GM12878 (cell line): ENCODE data around the gene RSPH9. TPM values are rescaled to one million over a fixed set of nuclear protein-coding genes. Genes with fewer than 3 reads are reported as not detected.

ENCODE experiments used
- ATAC-seq: fragments of 200-7000 bp; cut with Tn5 transposase; 3 replicates; pipeline ENCODE4 v1.9.1; 2020; ENCODE audit warnings: mild to moderate bottlenecking, moderate library complexity
- BruUV-seq: library from RNA; stranded (reverse); fragments of 400-500 nt; replicated peaks from 2 replicates; lab custom pipeline; 2021; lab: Mats Ljungman, UMichigan
- CTCF ChIA-PET: fragments of 300-600 bp; sonication (Branson Sonifier 250); formaldehyde crosslinking; extraction: SDS; loops from one replicate; lab custom pipeline; 2021; ENCODE audit warnings: inconsistent platforms; lab: Yijun Ruan, JAX
- POLR2A ChIA-PET: fragments of 350-600 bp; formaldehyde crosslinking; extraction: SDS; loops from one replicate; lab custom pipeline; 2021; ENCODE audit warnings: inconsistent platforms; lab: Charles Lee
- RAD21 ChIA-PET: fragments of 300-600 bp; sonication (Branson Sonifier 250); formaldehyde crosslinking; loops from one replicate; lab custom pipeline; 2023; ENCODE audit warnings: antibody characterized with exemption; ENCODE audit not compliant: unreplicated experiment; lab: Charles Lee
- SMC1A ChIA-PET: fragments of 300-600 bp; sonication (Branson Sonifier 250); formaldehyde crosslinking; loops from one replicate; lab custom pipeline; 2023; ENCODE audit not compliant: unreplicated experiment, uncharacterized antibody; lab: Charles Lee
- DNase-seq: peaks from one replicate; pipeline ENCODE4 v3.0.0-alpha.2; 2011; ENCODE audit warnings: low read depth, low spot score
- FAIRE-seq: peaks from 3 replicates; lab custom pipeline; 2011; peaks lifted over from hg19 to GRCh38; lab: Jason Lieb, UNC
- H2AFZ ChIP-seq: 2 replicates; pipeline ENCODE4 v1.6.0; 2011; ENCODE audit warnings: low read depth, low read length, control low read depth; ENCODE audit not compliant: control insufficient read depth
- H3K27ac ChIP-seq: 2 replicates; pipeline ENCODE4 v1.5.1; 2011; ENCODE audit warnings: control low read depth; ENCODE audit not compliant: control insufficient read depth, insufficient read depth
- H3K27me3 ChIP-seq, 2 experiments: replicated peaks in 1 of 2; 2 replicates each; pipeline versions ENCODE4 v1.6.0 to v1.6.1; 2011; ENCODE audit warnings: low read length in 1 of 2; ENCODE audit not compliant: control insufficient read depth in 2 of 2, insufficient read depth in 2 of 2
- H3K36me3 ChIP-seq, 2 experiments: 2 replicates each; pipeline ENCODE4 v1.5.1; 2011; ENCODE audit warnings: low read length in 1 of 2; ENCODE audit not compliant: control insufficient read depth in 2 of 2, insufficient read depth in 2 of 2
- H3K4me1 ChIP-seq: 2 replicates; pipeline ENCODE4 v1.6.1; 2011; ENCODE audit warnings: mild to moderate bottlenecking, low read length, moderate library complexity, mixed read lengths; ENCODE audit not compliant: control insufficient read depth, insufficient read depth
- H3K4me2 ChIP-seq: 2 replicates; pipeline ENCODE4 v1.6.0; 2011; ENCODE audit warnings: control low read depth; ENCODE audit not compliant: control insufficient read depth, insufficient read depth
- H3K4me3 ChIP-seq: fragments of 200-600 bp; sonication (generic); 2 replicates; pipeline ENCODE4 v1.5.1; 2016
- H3K79me2 ChIP-seq: 2 replicates; pipeline ENCODE4 v1.6.0; 2011; ENCODE audit warnings: low read length; ENCODE audit not compliant: control insufficient read depth, insufficient read depth
- H3K9ac ChIP-seq: 2 replicates; pipeline ENCODE4 v1.8.0; 2011; ENCODE audit warnings: low read length, control low read depth, mixed read lengths; ENCODE audit not compliant: control insufficient read depth, insufficient read depth
- H3K9me3 ChIP-seq: replicated peaks from 3 replicates; pipeline ENCODE4 v1.5.1; 2011; ENCODE audit warnings: mild to moderate bottlenecking, low read length; ENCODE audit not compliant: control insufficient read depth, insufficient read depth
- H4K20me1 ChIP-seq: 2 replicates; pipeline ENCODE4 v1.6.0; 2011; ENCODE audit not compliant: control insufficient read depth, insufficient read depth
- BRCA1 ChIP-seq: IDR thresholded peaks from 2 replicates; pipeline ENCODE4 v1.6.1; 2011; ENCODE audit warnings: low read depth, low read length, improper control_type of control experiment
- CBX3 ChIP-seq: fragments of 200-600 bp; sonication (generic); IDR thresholded peaks from 2 replicates; pipeline ENCODE4 v1.6.1; 2016; ENCODE audit warnings: low read depth, borderline replicate concordance
- CEBPB ChIP-seq, 2 experiments: fragments of 150-350 bp in 1 of 2; IDR thresholded peaks; 2 replicates each; pipeline ENCODE4 v1.6.1; 2012 to 2014; ENCODE audit warnings: low read depth in 2 of 2, low read length in 2 of 2, borderline replicate concordance in 1 of 2, inconsistent platforms in 1 of 2
- CEBPZ ChIP-seq: fragments of 150-350 bp; IDR thresholded peaks from 2 replicates; pipeline ENCODE4 v1.6.1; 2016; ENCODE audit warnings: low read depth, low read length
- CHD2 ChIP-seq: IDR thresholded peaks from 2 replicates; pipeline ENCODE4 v1.6.1; 2011; ENCODE audit warnings: low read depth, low read length, improper control_type of control experiment, borderline replicate concordance
- CREM ChIP-seq: IDR thresholded peaks from 2 replicates; pipeline ENCODE4 v1.6.1; 2014; ENCODE audit warnings: antibody characterized with exemption, low read depth
- ETV6 ChIP-seq, 2 experiments: fragments of 450-650 bp in 1 of 2; IDR thresholded peaks in 1 of 2; conservative IDR thresholded peaks in 1 of 2; 2 replicates each; pipeline ENCODE4 v1.6.1; 2014; ENCODE audit warnings: antibody characterized with exemption in 1 of 2, borderline replicate concordance in 1 of 2, low read depth in 1 of 2, mild to moderate bottlenecking in 1 of 2, moderate library complexity in 1 of 2
- MLLT1 ChIP-seq: fragments of 450-650 bp; IDR thresholded peaks from 2 replicates; pipeline ENCODE4 v1.6.1; 2016; ENCODE audit warnings: mild to moderate bottlenecking
- NR2C1 ChIP-seq: fragments of 450-650 bp; IDR thresholded peaks from 2 replicates; pipeline ENCODE4 v1.6.1; 2017; ENCODE audit warnings: antibody characterized with exemption, mild to moderate bottlenecking, moderate library complexity
- NRF1 ChIP-seq: conservative IDR thresholded peaks from 2 replicates; pipeline ENCODE4 v1.6.1; 2011; ENCODE audit warnings: mild to moderate bottlenecking, low read depth, low read length, improper control_type of control experiment
- POLR2AphosphoS5 ChIP-seq: IDR thresholded peaks from 2 replicates; pipeline ENCODE4 v1.6.1; 2011; ENCODE audit warnings: mild to moderate bottlenecking, low read length, inconsistent platforms
- RFX5 ChIP-seq: IDR thresholded peaks from 2 replicates; pipeline ENCODE4 v1.6.1; 2011; ENCODE audit warnings: low read depth, low read length, improper control_type of control experiment
- RUNX3 ChIP-seq: IDR thresholded peaks from 2 replicates; pipeline ENCODE4 v1.6.1; 2012; ENCODE audit warnings: low read length, inconsistent platforms
- SMAD5 ChIP-seq: IDR thresholded peaks from 2 replicates; pipeline ENCODE4 v1.6.1; 2016; ENCODE audit warnings: antibody characterized with exemption, low read depth
- SMC3 ChIP-seq: IDR thresholded peaks from 2 replicates; pipeline ENCODE4 v1.6.1; 2011; ENCODE audit warnings: low read length, improper control_type of control experiment, borderline replicate concordance
- SRF ChIP-seq, 2 experiments: IDR thresholded peaks; 2 replicates each; pipeline ENCODE4 v1.6.1; 2011; ENCODE audit warnings: low read depth in 2 of 2, low read length in 2 of 2, mild to moderate bottlenecking in 1 of 2, moderate library complexity in 1 of 2
- YBX1 ChIP-seq: fragments of 450-650 bp; IDR thresholded peaks from 2 replicates; pipeline ENCODE4 v1.6.1; 2016; ENCODE audit warnings: antibody characterized with exemption
- WGBS: methylation state at CpG from one replicate; pipeline ENCODE4 v1.1.6; 2016; ENCODE audit warnings: low lambda C conversion rate; ENCODE audit not compliant: insufficient replicate concordance, insufficient coverage; ENCODE audit errors: missing lambda C conversion rate; 5-methylcytosine and 5-hydroxymethylcytosine counted together
- in situ Hi-C: fragments of 300-500 bp; cut with MboI; formaldehyde crosslinking; loops from 9 replicates; pipeline ENCODE4 v1.14.3; 2018; ENCODE audit warnings: mixed read lengths
- intact Hi-C: fragments of 100-400 bp; cut with micrococcal nuclease; formaldehyde crosslinking; loops from one replicate; pipeline ENCODE4 v1.14.2; 2022; ENCODE audit not compliant: unreplicated experiment
- polyA plus RNA-seq, 11 experiments: library from polyadenylated mRNA; depleted of rRNA in 4 of 11; unstranded in 6 of 11; stranded (reverse) in 5 of 11; fragments of >200 nt; fragmentation: Nextera tagmentation in 4 of 11; fragmentation: Illumina TruSeq in 1 of 11; extraction: Ambion mirVana in 4 of 11; extraction: Trizol in 1 of 11; gene quantifications; 1 replicate in 1 of 11; 2 replicates in 10 of 11; pipeline versions ENCODE4 v1.2.1 to v1.2.3, GENCODE V29; 2011 to 2016; ENCODE audit warnings: inconsistent platforms in 2 of 11, missing spikeins in 2 of 11, low read depth in 1 of 11
- total RNA-seq, 4 experiments: library from RNA; depleted of rRNA in 3 of 4; stranded (reverse); fragments of >200 nt in 3 of 4; fragmentation: Illumina TruSeq in 1 of 4; extraction: Trizol in 1 of 4; gene quantifications; 2 replicates each; pipeline versions ENCODE4 v1.2.1 to v1.2.3, GENCODE V29; 2013 to 2021

Gene RSPH9
- total and polyA plus RNA-seq, 10 of the 15 experiments (the other 5 are each of a cell fraction or from before 2014, with no cell fraction given), result 0.26 to 0.63 (median 0.36) TPM; not detected in 6

- TF ChIP-seq CEBPZ, result no peak
- no peak for TF ChIP-seq POLR2AphosphoS5
- TF ChIP-seq RUNX3, result no peak
- TF ChIP-seq NRF1, result no peak
- no peak for TF ChIP-seq SMAD5
- TF ChIP-seq CBX3, result no peak
- TF ChIP-seq SRF (IDR thresholded peaks at IDR 0.05; ENCODE audit: low read depth in 2 of 2, low read length in 2 of 2), result no peak
- no peak for TF ChIP-seq CEBPB (IDR thresholded peaks at IDR 0.05; ENCODE audit: borderline replicate concordance in 1 of 2, low read depth in 2 of 2, low read length in 2 of 2)
- no peak for TF ChIP-seq BRCA1
- TF ChIP-seq NR2C1, result no peak
Measured at GRCh38 chr6:43647613-43648012, 2.8 kb downstream of the RSPH9 start (continued).

GRCh38 chr6:43648248-43648647, 3.4 kb downstream of the RSPH9 start:
- H3K79me2 ChIP-seq, result no peaks in the 10 kb centered on the region
- no peak overlapping the region for H3K4me3 ChIP-seq
- no peaks in the 10 kb centered on the region for H3K36me3 ChIP-seq
- no peak overlapping the region for H2AFZ ChIP-seq
- H3K9ac ChIP-seq, result no peak overlapping the region
- in situ Hi-C loops, result no loop called here
- no peak overlapping the region for H3K27ac ChIP-seq
- no peaks in the 10 kb centered on the region for H3K4me1 ChIP-seq
- no TSS peak for BruUV-seq
- ChIA-PET CTCF (interaction anchor here (0.5 to 2.2 kb wide), 3 partner anchors 12 to 39 kb away, joined by 3 to 9 read pairs (median 3); no protein-coding TSS in a partner anchor), SMC1A (no interaction called here), POLR2A (interaction anchor here (1.1 to 1.4 kb wide), 2 partner anchors 11 to 40 kb away, joined by 3 to 4 read pairs; no protein-coding TSS in a partner anchor), RAD21 (no interaction called here)
- DNase-seq (no peak), ATAC-seq (no peak), FAIRE-seq (no peak)
- H3K4me2 ChIP-seq, result no peak overlapping the region
- no peaks in the 10 kb centered on the region for H3K27me3 ChIP-seq
- intact Hi-C loops, result no loop called here
- WGBS, result 100% methylated on average over 1 of the region's 2 CpGs
- no peaks in the 10 kb centered on the region for H4K20me1 ChIP-seq
- no peaks in the 10 kb centered on the region for H3K9me3 ChIP-seq
- no peak for TF ChIP-seq YBX1
- no peak for TF ChIP-seq CHD2
- no peak for TF ChIP-seq MLLT1
- no peak for TF ChIP-seq ETV6 (conservative IDR thresholded peaks at IDR 0.05 in 1 of 2, IDR thresholded peaks at IDR 0.05 in 1 of 2; ENCODE audit: borderline replicate concordance in 1 of 2, low read depth in 1 of 2)
- TF ChIP-seq SMC3, result no peak
- no peak for TF ChIP-seq CREM
- TF ChIP-seq RFX5, result no peak
